Central memory CD8-positive, alpha-beta T cell (primary cell): Measurements from ENCODE around the gene POT1.

Source experiments
- ATAC-seq: fragments of 150-1000 bp; cut with Tn5 transposase; replicated peaks from 2 replicates; pipeline ENCODE4 v1.10.0; 2022; ENCODE audit warnings: mild to moderate bottlenecking, moderate FRiP score, moderate number of reproducible peaks; ENCODE audit not compliant: poor library complexity, severe bottlenecking; ENCODE audit errors: extremely low read depth
- DNase-seq, 2 donors: peaks; one replicate each; pipeline ENCODE4 v3.0.0; 2021; ENCODE audit warnings: low spot score in 2 of 2
- H3K27ac Mint-ChIP-seq: one replicate; pipeline ENCODE4 v1.8.0; 2022; ENCODE audit warnings: low read depth, mild to moderate bottlenecking, moderate library complexity, mixed read lengths
- H3K27me3 Mint-ChIP-seq: one replicate; pipeline ENCODE4 v1.8.0; 2022; ENCODE audit warnings: mixed read lengths
- H3K36me3 Mint-ChIP-seq: one replicate; pipeline ENCODE4 v1.8.0; 2022; ENCODE audit warnings: mild to moderate bottlenecking, moderate library complexity, mixed read lengths; ENCODE audit not compliant: insufficient read depth
- H3K4me1 Mint-ChIP-seq: one replicate; pipeline ENCODE4 v1.8.0; 2022; ENCODE audit warnings: mixed read lengths
- H3K4me3 Mint-ChIP-seq: one replicate; pipeline ENCODE4 v1.8.0; 2022; ENCODE audit warnings: mild to moderate bottlenecking, moderate library complexity, mixed read lengths
- H3K9me3 Mint-ChIP-seq: one replicate; pipeline ENCODE4 v1.8.0; 2022; ENCODE audit warnings: mixed read lengths

Gene POT1

DNA sequence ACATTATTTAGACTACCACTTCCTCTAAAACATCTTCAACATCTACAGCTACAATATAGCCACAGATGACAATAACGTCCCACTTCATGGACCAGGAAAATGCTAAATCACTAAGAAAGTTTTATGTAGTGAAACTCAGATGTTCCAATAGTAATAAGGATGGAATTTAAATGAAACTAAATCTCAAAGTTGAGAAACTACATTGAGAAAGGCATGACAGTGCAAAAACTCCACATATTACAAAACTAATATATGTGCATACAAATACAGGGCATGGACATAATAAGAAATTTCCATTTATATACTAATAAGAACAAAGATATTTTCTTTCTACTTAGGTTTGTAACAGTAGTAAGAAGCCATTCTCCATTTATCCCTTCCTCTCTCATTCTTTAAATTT lies 31.1 kb downstream of the POT1 start:
- ATAC-seq (no peak), DNase-seq (no peak)
- Mint-ChIP-seq H3K27ac (no peak overlapping the region), H3K9me3 (no peaks in the 10 kb centered on the region), H3K36me3 (peaks cover 9% of the 10 kb centered on the region), H3K4me3 (no peak overlapping the region), H3K4me1 (peaks cover 12% of the 10 kb centered on the region), H3K27me3 (no peaks in the 10 kb centered on the region)

DNA sequence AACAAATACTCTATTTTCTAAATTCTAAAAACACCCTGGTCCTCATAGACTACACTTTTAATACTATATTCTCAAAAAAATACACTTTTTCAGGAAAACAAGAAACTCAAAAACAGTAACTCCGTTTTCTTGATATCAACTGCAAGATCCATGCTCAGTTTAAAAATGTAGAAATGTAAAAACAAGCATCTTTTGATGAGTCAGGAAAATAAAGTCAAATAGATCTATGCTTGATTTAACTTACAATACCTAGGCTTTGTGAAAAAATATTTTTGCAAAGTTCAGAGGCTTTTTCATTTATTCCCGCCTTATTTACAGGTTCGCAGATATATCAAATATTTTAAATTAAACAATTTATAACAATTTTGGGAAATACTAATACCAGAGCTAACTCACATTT lies 33.6 kb downstream of the POT1 start:
- H3K9me3 Mint-ChIP-seq = no peaks in the 10 kb centered on the region
- DNase-seq (no peak), ATAC-seq (no peak)

DNA sequence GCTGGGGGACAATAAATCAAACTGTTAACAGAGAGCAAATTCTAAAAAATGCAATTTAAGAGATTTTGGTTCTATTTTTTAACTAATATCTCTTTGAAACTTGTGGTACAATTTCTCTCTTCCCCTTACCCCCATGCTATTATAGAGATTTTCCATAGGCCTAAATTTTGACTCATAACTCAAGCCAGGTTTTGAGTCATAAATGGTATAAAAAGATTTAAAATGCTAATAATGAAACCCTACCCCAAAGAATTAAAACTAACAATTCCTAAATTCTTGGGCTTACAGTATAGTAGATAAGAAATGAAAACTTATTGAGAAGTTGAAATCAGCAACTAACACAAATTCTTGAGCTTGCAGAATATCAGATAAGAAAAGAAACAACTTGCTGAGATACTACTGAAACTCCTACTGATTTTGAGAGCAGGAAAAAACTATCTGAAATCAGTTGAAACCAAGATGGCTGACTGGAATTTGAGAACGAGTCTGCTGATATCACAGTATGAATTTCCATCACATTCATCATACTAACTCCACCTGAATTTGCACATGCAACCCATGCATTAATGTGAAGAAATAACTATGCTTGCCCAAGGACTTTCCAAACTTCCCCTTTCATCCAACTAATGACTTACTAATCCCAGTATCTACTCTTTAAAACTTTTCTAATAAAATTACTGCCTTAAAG lies 36.3 kb downstream of the POT1 start:
- H3K36me3 Mint-ChIP-seq = peaks cover 18% of the 10 kb centered on the region
- no peaks in the 10 kb centered on the region for H3K27me3 Mint-ChIP-seq
- no peak for ATAC-seq
- no peak overlapping the region for H3K4me3 Mint-ChIP-seq
- H3K9me3 Mint-ChIP-seq = no peaks in the 10 kb centered on the region
- H3K4me1 Mint-ChIP-seq = no peaks in the 10 kb centered on the region
- DNase-seq = no peak
- H3K27ac Mint-ChIP-seq = no peak overlapping the region

More for the DNA sequence above, 33.6 kb downstream of the POT1 start:
- Mint-ChIP-seq H3K27me3 (no peaks in the 10 kb centered on the region), H3K36me3 (peaks cover 13% of the 10 kb centered on the region), H3K27ac (no peak overlapping the region), H3K4me3 (no peak overlapping the region), H3K4me1 (no peaks in the 10 kb centered on the region)

DNA sequence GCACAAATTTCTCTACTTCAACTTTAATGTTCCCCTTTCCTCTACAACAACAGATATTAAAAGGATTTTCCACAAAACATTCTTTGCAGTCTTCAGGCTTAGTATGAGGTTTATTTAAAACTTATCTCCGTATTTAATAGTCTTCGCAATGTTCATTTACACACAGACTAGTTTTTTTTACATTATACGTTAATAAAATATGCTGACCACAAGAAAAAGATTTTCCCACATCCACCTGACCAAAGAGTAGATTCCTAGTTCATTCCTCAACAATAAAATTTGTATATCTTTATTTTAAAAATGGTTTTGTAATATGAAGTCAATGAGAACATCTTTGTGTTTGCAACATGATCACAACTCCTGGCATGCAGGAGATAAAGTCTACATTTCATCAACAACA lies 42.4 kb downstream of the POT1 start:
- Mint-ChIP-seq H3K36me3 (peaks cover 11% of the 10 kb centered on the region), H3K27ac (no peak overlapping the region), H3K27me3 (no peaks in the 10 kb centered on the region), H3K4me1 (no peaks in the 10 kb centered on the region), H3K9me3 (no peaks in the 10 kb centered on the region), H3K4me3 (no peak overlapping the region)
- no peak for ATAC-seq
- DNase-seq = no peak

DNA sequence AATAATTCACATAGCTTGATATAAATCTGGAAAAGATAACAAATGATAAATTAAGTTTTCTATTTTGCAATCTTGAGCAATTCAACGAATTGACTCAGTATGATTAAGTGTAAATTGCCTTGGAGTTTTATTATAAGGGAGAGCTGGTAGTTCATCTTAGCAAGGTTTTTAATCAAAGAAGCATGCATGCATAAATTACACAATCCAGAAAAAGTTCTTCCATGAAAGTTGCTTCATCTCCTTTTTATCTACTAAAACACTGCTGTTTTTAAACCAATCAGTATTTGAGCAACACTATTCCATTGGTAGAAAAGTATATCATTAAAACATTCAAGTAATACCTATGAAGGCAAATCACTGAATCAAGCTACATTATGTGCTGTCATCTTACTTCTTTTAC lies 47.6 kb downstream of the POT1 start:
- H3K27me3 Mint-ChIP-seq = no peaks in the 10 kb centered on the region
- H3K36me3 Mint-ChIP-seq = no peaks in the 10 kb centered on the region
- H3K9me3 Mint-ChIP-seq = no peaks in the 10 kb centered on the region
- DNase-seq (no peak), ATAC-seq (no peak)
- no peak overlapping the region for H3K27ac Mint-ChIP-seq
- no peak overlapping the region for H3K4me3 Mint-ChIP-seq
- H3K4me1 Mint-ChIP-seq = no peaks in the 10 kb centered on the region

DNA sequence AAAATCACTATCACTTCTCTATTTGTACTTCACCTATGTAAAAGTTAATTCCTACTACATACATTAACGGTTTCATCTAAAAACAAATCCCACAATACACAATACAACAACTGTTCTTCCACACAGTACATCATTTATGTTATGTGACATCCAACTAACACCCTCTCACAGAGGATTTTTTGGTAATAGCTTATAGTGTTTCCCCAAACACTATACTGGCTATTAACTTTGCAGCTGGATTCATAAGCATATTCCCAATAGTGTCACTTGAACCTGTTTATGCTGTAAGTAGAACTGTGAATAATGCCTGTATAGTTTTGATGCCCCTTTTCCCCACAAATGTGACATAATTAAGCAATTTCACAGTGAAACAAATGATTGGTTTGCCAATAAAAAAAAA lies 49.9 kb downstream of the POT1 start:
- DNase-seq (no peak), ATAC-seq (no peak)
- H3K27ac Mint-ChIP-seq = no peak overlapping the region
- H3K9me3 Mint-ChIP-seq = no peaks in the 10 kb centered on the region
- no peaks in the 10 kb centered on the region for H3K36me3 Mint-ChIP-seq
- no peak overlapping the region for H3K4me3 Mint-ChIP-seq
- no peaks in the 10 kb centered on the region for H3K27me3 Mint-ChIP-seq
- H3K4me1 Mint-ChIP-seq = no peaks in the 10 kb centered on the region

DNA sequence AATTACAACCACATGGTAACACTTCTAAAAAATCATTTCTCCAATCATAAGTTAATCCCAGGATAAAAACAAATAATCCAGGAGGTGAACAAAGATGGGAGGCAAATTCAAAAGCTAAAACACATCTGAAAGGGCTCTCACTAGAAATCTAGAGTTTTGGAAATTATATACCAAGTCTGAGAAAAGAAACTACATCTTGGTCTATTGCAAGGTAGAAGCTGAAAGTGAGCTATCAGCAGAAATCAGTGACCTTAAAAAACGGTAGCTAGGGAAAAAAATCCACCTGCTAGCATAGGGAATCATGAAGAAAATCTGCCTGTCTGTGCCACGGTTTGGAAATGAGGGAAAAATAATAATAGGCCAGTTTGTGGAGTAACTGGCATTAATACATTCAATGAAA lies 50.5 kb downstream of the POT1 start:
- Mint-ChIP-seq H3K27me3 (no peaks in the 10 kb centered on the region), H3K4me1 (no peaks in the 10 kb centered on the region), H3K4me3 (no peak overlapping the region), H3K27ac (no peak overlapping the region), H3K9me3 (no peaks in the 10 kb centered on the region), H3K36me3 (no peaks in the 10 kb centered on the region)
- DNase-seq (no peak), ATAC-seq (no peak)

DNA sequence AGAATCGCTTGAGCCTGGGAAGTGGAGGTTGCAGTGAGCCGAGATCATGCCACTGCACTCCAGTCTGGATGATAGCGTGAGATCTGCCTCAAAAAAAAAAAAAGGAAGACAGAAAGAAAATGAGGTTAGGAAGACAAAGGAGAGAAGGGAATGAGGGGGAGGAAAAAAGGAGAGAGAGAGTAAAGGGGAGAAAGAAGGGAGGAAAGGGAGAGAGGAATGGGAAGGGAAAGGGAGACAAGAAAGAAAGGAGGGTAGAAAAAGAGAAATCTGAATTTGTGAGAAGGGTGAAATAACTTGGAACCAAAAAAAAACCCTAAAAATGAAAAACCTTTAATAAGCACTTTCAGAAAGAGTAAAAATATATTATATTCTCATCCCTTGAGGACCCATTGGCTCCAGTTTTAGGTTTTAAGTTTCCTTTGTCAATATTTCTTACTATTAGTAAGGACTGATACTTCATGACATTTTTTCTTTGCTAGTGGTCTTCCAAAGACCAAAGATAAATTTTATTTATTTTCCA lies 54.9 kb downstream of the POT1 start:
- DNase-seq (no peak), ATAC-seq (no peak)
- Mint-ChIP-seq H3K36me3 (no peaks in the 10 kb centered on the region), H3K4me3 (no peak overlapping the region), H3K27me3 (no peaks in the 10 kb centered on the region), H3K4me1 (no peaks in the 10 kb centered on the region), H3K27ac (no peak overlapping the region), H3K9me3 (no peaks in the 10 kb centered on the region)

DNA sequence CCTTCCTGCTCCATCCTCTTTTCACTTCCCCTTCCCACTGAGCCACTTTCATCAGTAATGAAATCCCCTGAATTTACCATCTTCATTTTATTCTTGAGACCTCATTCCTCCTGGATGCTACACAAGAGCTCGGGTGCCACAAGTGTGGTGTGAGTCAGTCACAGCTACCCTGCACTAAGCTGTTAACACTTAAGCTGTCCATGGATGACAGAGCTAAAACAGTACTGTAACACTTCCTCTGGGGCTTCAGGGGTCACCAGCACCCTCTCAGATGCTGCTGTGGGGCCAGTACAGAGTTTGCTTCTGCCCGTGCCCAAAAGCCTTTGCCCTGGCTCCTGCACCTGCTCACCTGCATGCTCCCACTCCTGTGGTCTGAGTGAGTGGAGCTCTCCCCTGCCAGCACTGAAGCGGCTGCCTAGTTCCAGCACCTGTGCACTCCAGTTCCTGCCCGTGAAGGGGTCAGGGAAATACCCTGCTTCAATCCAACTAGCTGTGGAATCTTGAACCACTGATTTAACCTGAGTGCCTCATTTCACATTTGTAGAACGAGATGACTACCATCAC lies 71.9 kb downstream of the POT1 start:
- Mint-ChIP-seq H3K27ac (no peak overlapping the region), H3K36me3 (peaks cover 3% of the 10 kb centered on the region), H3K9me3 (no peaks in the 10 kb centered on the region), H3K4me1 (no peaks in the 10 kb centered on the region), H3K27me3 (no peaks in the 10 kb centered on the region), H3K4me3 (no peak overlapping the region)
- DNase-seq (no peak), ATAC-seq (no peak)

DNA sequence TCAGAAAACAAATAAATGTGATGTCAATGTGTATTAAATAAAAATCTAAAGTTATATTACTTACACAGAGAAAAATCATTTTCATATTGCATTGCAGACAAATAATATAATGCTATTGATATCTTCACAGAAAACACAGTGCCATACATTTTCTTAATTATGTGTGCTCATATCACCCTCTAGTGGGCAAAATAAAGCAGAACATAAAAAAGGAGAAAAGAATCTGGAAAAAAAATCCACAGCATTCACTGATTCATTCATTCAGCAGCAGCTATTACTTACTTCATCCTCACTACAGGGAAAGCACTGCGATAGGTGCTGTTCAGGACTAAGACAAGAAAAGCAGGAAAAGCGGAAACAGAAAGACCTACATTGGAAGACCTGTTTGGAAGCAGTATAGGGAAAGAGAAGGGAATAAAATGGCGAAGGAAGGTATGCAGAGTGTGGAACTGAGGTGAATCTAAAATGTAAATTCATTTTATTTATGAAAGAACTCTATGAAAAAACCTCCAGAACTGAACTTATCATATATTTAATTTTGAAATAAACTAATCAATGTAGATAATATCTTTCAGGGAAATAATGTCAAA lies 73.2 kb downstream of the POT1 start:
- no peaks in the 10 kb centered on the region for H3K27me3 Mint-ChIP-seq
- DNase-seq = no peak
- ATAC-seq = no peak
- no peaks in the 10 kb centered on the region for H3K4me1 Mint-ChIP-seq
- no peaks in the 10 kb centered on the region for H3K9me3 Mint-ChIP-seq
- peaks cover 3% of the 10 kb centered on the region for H3K36me3 Mint-ChIP-seq
- peak overlapping the region; percentile 19 for H3K27ac Mint-ChIP-seq
- H3K4me3 Mint-ChIP-seq = no peak overlapping the region

DNA sequence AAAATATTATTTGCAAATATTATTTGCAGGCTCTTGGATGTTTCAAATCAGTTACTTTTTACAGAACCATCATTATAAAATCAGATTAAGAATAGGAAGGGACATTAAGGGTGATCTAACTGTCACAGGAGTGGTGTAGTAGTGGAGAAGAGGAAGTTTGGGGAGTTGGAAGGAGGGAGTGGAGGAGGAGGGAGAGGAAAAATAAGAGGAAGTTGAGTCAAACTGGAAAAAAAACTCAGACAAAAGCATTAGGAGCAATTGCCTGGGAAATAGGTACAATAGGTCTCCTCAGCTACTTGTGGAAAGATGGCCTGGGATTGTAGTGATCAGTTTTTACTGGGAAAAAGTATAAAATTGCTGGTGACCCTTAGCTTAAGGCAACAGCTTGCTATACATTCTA lies 86.3 kb downstream of the POT1 start:
- H3K4me3 Mint-ChIP-seq = no peak overlapping the region
- no peaks in the 10 kb centered on the region for H3K9me3 Mint-ChIP-seq
- no peak for DNase-seq
- H3K4me1 Mint-ChIP-seq = no peaks in the 10 kb centered on the region
- H3K27ac Mint-ChIP-seq = no peak overlapping the region
- no peak for ATAC-seq
- H3K36me3 Mint-ChIP-seq = peaks cover 13% of the 10 kb centered on the region
- H3K27me3 Mint-ChIP-seq = no peaks in the 10 kb centered on the region

DNA sequence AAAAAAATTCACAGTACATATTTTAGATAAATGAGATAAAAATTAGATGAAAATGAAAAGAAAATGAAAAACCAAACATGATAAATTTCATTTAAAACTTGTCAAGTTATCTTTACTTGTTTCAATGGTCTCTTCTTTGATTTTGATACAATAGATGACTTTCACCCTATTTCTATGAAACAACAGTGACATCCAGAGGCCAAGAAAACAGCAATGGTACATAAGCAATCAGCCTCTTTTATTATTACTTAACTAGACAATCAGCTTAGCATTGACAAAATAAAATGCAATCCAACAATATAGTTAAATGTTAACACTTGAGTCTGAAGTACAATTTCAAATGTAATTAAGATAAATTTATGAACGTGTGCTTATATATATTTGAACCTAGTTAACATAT lies 89.2 kb downstream of the POT1 start:
- no peaks in the 10 kb centered on the region for H3K27me3 Mint-ChIP-seq
- DNase-seq = no peak
- H3K4me1 Mint-ChIP-seq = no peaks in the 10 kb centered on the region
- H3K4me3 Mint-ChIP-seq = no peak overlapping the region
- no peaks in the 10 kb centered on the region for H3K9me3 Mint-ChIP-seq
- no peak for ATAC-seq
- H3K27ac Mint-ChIP-seq = no peak overlapping the region
- peaks cover 2% of the 10 kb centered on the region for H3K36me3 Mint-ChIP-seq

DNA sequence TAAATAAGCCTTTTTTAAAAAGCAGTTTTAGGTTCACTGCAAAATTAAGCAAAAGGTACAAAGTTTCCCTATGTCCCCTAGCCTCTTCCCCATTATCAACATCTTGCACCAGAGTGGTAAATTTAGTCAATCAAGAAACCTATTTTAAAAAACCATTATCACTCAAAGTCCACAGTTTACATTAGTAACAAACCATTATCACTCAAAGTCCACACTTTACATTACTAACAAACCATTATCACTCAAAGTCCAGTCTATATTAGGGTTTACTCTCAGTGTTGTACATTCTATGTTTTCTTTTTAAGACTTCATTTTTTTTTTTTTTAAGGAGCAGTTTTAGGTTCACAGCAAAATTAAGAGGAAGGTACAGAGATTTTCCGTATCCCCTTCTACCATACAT lies 89.9 kb downstream of the POT1 start:
- Mint-ChIP-seq H3K36me3 (peaks cover 6% of the 10 kb centered on the region), H3K4me3 (no peak overlapping the region), H3K27ac (no peak overlapping the region), H3K27me3 (no peaks in the 10 kb centered on the region), H3K4me1 (no peaks in the 10 kb centered on the region), H3K9me3 (no peaks in the 10 kb centered on the region)
- no peak for ATAC-seq
- DNase-seq = no peak
